Measurements from ENCODE around the gene ZNF668. TPM values are rescaled to one million over a fixed set of nuclear protein-coding genes. Genes with fewer than 3 reads are reported as not detected.
A peak's percentile ranks its signal among the peaks of the same experiment; 100 is the strongest.

Gene ZNF668
- total and polyA plus RNA-seq, 2 of the 13 experiments (the other 11 are each of a cell fraction or from before 2014, with no cell fraction given): 3.8 to 9.8 TPM

DNA sequence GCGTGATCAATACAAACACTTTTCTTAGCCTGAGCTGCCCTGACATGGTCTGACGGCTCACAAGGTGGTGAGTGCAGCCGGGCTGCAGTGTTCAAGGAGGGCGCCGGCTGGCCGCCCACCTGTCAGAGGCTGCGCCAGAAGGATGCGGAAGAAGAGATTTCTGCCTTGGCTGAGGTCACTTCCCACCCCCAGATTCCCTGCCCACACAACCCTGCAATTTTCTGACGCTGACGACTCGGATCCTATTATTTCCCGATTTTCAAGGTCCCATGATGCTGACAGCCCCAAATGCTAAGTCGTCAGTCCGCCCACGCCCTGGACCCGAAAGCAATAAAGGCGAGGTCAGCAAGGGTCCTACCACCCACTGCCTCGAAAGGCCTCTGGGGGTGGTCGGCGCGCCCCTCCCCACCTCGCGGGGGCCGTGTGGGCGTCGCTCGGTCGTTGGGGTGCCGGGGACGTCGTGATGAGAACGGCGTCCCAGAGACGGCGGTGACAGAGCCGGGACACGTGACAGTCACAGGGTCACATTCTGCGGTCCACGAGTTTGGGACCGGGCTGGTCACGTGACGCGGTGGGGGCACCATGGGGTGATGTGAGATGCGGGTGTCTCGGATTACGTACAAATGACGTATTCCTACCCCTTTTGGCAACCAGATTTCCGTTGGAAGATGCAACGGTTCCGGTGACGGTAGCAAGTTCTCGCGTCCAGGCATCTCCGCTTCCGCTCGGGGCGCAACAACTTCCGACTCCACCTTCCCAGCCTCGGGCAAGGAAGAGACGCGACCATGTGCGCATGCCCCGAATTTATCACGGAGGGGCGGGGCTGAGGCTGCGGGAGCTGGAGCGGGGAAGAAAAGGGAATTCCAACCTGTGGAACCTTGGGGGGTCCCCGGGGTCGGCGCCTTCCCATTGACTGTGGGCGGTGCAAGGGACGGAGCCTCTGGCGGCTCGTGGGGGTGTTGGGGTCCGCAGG lies 41.0 kb downstream of the ZNF668 start, which contains the start of gene STX4 (continued):
- TF ChIP-seq, protein P1, sequence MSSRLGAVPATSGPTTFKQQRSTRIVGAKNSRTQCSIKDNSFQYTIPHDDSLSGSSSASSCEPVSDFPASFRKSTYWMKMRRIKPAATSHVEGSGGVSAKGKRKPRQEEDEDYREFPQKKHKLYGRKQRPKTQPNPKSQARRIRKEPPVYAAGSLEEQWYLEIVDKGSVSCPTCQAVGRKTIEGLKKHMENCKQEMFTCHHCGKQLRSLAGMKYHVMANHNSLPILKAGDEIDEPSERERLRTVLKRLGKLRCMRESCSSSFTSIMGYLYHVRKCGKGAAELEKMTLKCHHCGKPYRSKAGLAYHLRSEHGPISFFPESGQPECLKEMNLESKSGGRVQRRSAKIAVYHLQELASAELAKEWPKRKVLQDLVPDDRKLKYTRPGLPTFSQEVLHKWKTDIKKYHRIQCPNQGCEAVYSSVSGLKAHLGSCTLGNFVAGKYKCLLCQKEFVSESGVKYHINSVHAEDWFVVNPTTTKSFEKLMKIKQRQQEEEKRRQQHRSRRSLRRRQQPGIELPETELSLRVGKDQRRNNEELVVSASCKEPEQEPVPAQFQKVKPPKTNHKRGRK (CRISPR knock-in tag; IDR thresholded peaks at IDR 0.05): no peak
- TF ChIP-seq KDM4B (CRISPR knock-in tag; IDR thresholded peaks at IDR 0.05) (0 out of 2 replicates have a peak, but pooled peaks have one; percentile 80), SIX1 (CRISPR knock-in tag; IDR thresholded peaks at IDR 0.05; ENCODE audit: borderline replicate concordance) (peak; percentile 62; the same call in 1 of the 2 replicates), RFX3 (CRISPR knock-in tag; IDR thresholded peaks at IDR 0.05) (no peak), ZNF530 (CRISPR knock-in tag; IDR thresholded peaks at IDR 0.05; ENCODE audit: low read depth) (no peak), ZNF432 (CRISPR knock-in tag; IDR thresholded peaks at IDR 0.05; ENCODE audit: borderline replicate concordance) (no peak), TAF15 (IDR thresholded peaks at IDR 0.05; ENCODE audit: low read depth, low read length, poor library complexity, severe bottlenecking) (peak; percentile 85), RNF2 (conservative IDR thresholded peaks at IDR 0.05; ENCODE audit: low read depth) (peak; percentile 97), ZNF354B (CRISPR knock-in tag; IDR thresholded peaks at IDR 0.05) (0 out of 2 replicates have a peak, but pooled peaks have one; percentile 79), ZNF709 (CRISPR knock-in tag; IDR thresholded peaks at IDR 0.05) (no peak), SP1 (IDR thresholded peaks at IDR 0.05) (no peak), SP1 (CRISPR knock-in tag; IDR thresholded peaks at IDR 0.05) (peak; percentile 56), LCORL (IDR thresholded peaks at IDR 0.05) (no peak), LCORL (CRISPR knock-in tag; IDR thresholded peaks at IDR 0.05) (peak; percentile 83), ZFP1 (CRISPR knock-in tag; IDR thresholded peaks at IDR 0.05) (no peak), SYNCRIP (IDR thresholded peaks at IDR 0.05; ENCODE audit: insufficient read depth, low read depth, low read length) (no peak), SMARCE1 (IDR thresholded peaks at IDR 0.05; ENCODE audit: borderline replicate concordance) (no peak), ZNF296 (CRISPR knock-in tag; conservative IDR thresholded peaks at IDR 0.05) (no peak), KDM2A (CRISPR knock-in tag; IDR thresholded peaks at IDR 0.05; ENCODE audit: borderline replicate concordance, low read depth) (peak; percentile 96), ZNF549 (CRISPR knock-in tag; IDR thresholded peaks at IDR 0.05) (no peak), TBX2 (CRISPR knock-in tag; IDR thresholded peaks at IDR 0.05; ENCODE audit: borderline replicate concordance) (peak; percentile 70; the same call in 1 of the 2 replicates), ZNF20 (CRISPR knock-in tag; IDR thresholded peaks at IDR 0.05) (no peak)
- TF ChIP-seq, protein P2, sequence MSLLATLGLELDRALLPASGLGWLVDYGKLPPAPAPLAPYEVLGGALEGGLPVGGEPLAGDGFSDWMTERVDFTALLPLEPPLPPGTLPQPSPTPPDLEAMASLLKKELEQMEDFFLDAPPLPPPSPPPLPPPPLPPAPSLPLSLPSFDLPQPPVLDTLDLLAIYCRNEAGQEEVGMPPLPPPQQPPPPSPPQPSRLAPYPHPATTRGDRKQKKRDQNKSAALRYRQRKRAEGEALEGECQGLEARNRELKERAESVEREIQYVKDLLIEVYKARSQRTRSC (CRISPR knock-in tag; IDR thresholded peaks at IDR 0.05; ENCODE audit: low read depth): 0 out of 2 replicates have a peak, but pooled peaks have one; percentile 18
- TF ChIP-seq, protein P3, sequence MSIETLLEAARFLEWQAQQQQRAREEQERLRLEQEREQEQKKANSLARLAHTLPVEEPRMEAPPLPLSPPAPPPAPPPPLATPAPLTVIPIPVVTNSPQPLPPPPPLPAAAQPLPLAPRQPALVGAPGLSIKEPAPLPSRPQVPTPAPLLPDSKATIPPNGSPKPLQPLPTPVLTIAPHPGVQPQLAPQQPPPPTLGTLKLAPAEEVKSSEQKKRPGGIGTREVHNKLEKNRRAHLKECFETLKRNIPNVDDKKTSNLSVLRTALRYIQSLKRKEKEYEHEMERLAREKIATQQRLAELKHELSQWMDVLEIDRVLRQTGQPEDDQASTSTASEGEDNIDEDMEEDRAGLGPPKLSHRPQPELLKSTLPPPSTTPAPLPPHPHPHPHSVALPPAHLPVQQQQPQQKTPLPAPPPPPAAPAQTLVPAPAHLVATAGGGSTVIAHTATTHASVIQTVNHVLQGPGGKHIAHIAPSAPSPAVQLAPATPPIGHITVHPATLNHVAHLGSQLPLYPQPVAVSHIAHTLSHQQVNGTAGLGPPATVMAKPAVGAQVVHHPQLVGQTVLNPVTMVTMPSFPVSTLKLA (IDR thresholded peaks at IDR 0.05): peak; percentile 89
- TF ChIP-seq, protein P4, sequence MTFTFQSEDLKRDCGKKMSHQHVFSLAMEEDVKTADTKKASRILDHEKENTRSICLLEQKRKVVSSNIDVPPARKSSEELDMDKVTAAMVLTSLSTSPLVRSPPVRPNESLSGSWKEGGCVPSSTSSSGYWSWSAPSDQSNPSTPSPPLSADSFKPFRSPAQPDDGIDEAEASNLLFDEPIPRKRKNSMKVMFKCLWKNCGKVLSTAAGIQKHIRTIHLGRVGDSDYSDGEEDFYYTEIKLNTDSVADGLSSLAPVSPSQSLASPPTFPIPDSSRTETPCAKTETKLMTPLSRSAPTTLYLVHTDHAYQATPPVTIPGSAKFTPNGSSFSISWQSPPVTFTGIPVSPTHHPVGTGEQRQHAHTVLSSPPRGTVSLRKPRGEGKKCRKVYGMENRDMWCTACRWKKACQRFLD (CRISPR knock-in tag; IDR thresholded peaks at IDR 0.05; ENCODE audit: borderline replicate concordance): peak; percentile 84
- TF ChIP-seq, protein P5, sequence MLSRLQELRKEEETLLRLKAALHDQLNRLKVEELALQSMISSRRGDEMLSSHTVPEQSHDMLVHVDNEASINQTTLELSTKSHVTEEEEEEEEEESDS (CRISPR knock-in tag; IDR thresholded peaks at IDR 0.05; ENCODE audit: borderline replicate concordance): 0 out of 2 replicates have a peak, but pooled peaks have one; percentile 64

Data from HepG2 (cell line).